ENCODE measurements around the gene ATP6V1B1. TPM values are rescaled to one million over a fixed set of nuclear protein-coding genes. Genes with fewer than 3 reads are reported as not detected.

ATP6V1B1 gene
- total and polyA plus RNA-seq, 9 of the 15 experiments (the other 6 are each of a cell fraction or from before 2014, with no cell fraction given), result not detected

DNA sequence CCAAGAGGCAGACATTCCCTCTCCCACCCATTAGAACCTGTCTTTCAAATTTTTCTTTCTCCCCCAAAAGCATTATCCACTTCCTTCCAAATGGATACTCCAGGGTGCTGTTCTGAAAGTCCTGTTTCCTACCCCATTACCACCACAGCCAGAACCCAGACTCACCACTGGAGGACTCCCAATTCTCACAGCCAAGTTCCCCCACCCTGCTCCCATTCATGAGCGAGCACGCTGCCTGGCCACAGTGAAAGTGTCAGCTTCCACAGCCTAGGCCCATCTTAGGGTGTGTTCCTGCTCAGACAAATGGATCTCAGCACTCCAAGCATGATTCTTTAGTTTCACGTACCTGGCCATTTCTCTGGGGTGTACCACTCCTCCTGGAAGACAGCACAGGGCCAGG lies 38.9 kb downstream of the ATP6V1B1 start:
- Histone ChIP-seq H3K4me3 (no peak overlapping the region), H3K27ac (ENCODE audit: extremely low read depth, low read depth, low read length) (no peak overlapping the region), H4K20me1 (replicated peaks; ENCODE audit: control insufficient read depth, insufficient read depth, low read length) (no peaks in the 10 kb centered on the region), H3K79me2 (ENCODE audit: control insufficient read depth, insufficient read depth, low read length) (no peaks in the 10 kb centered on the region), H3K9me3 (replicated peaks; ENCODE audit: control insufficient read depth, insufficient read depth, low read depth, low read length) (no peaks in the 10 kb centered on the region), H3K36me3 (ENCODE audit: control insufficient read depth, insufficient read depth, low read length) (no peaks in the 10 kb centered on the region), H3K27me3 (ENCODE audit: control insufficient read depth in 2 of 2, insufficient read depth in 2 of 2, low read length in 2 of 2) (no peaks in the 10 kb centered on the region), H2AFZ (ENCODE audit: low read depth, low read length) (no peak overlapping the region), H3K4me1 (replicated peaks in 1 of 2; ENCODE audit: control insufficient read depth in 2 of 2, insufficient read depth in 2 of 2, low read length in 2 of 2) (peaks cover 6 to 19% of the 10 kb centered on the region in 2 experiments; a peak in 4 of 5 replicates), H3K9me1 (ENCODE audit: control insufficient read depth, insufficient read depth, low read length) (no peaks in the 10 kb centered on the region), H3K9ac (ENCODE audit: insufficient read depth in 1 of 2, low read depth in 2 of 2, low read length in 2 of 2) (peak overlapping the region in 1 of 2 experiments; percentile 4; a peak in 1 of 4 replicates), H3K4me2 (ENCODE audit: insufficient read depth, low read length) (no peak overlapping the region)
- in situ Hi-C loops (cut with MboI) (no loop called here), intact Hi-C loops (cut with micrococcal nuclease) (no loop called here)
- FAIRE-seq (no peak), DNase-seq (ENCODE audit: extremely low read depth in 1 of 4, low spot score in 3 of 4) (peak in 3 of 4 experiments; percentile 6 to 8 (median 7)), ATAC-seq (peak; percentile 16; the same call in 1 of the 3 replicates)
- TF ChIP-seq BMI1 (IDR thresholded peaks at IDR 0.05; ENCODE audit: low read length) (no peak), RBM34 (IDR thresholded peaks at IDR 0.05; ENCODE audit: borderline replicate concordance, insufficient read depth, low read length) (no peak), SIRT6 (IDR thresholded peaks at IDR 0.05; ENCODE audit: low read depth, low read length) (no peak), RFX7 (CRISPR knock-in tag; IDR thresholded peaks at IDR 0.05) (no peak), TSHZ1 (CRISPR knock-in tag; IDR thresholded peaks at IDR 0.05) (no peak), IRF2 (CRISPR knock-in tag; IDR thresholded peaks at IDR 0.05) (no peak), ZNF354B (CRISPR knock-in tag; IDR thresholded peaks at IDR 0.05) (no peak), PHB (CRISPR knock-in tag; IDR thresholded peaks at IDR 0.05) (no peak)
- CTCF ChIA-PET (ENCODE audit: low intra/inter-chr PET ratio), result no interaction called here
- POLR2A ChIA-PET, result interaction anchor here (0.7 to 1.1 kb wide), 3 partner anchors 8 to 13 kb away, joined by 3 to 4 read pairs (median 3); no protein-coding TSS in a partner anchor
- BruUV-seq (replicated peaks), result no TSS peak
- WGBS (ENCODE audit: insufficient coverage, low coverage, missing lambda C conversion rate), result 80% methylated on average over 3 of the region's 3 CpGs
